GM10266 (cell line): ENCODE data around the gene TSSK2.

Source experiments
- DNase-seq: peaks from one replicate; pipeline ENCODE4 v3.0.0; 2012; ENCODE audit errors: extremely low spot score
- TF ChIP-seq, protein P1 (sequence below): IDR thresholded peaks from 2 replicates; pipeline ENCODE4 v1.5.1; 2012; ENCODE audit warnings: mild to moderate bottlenecking, low read depth; ENCODE audit not compliant: control insufficient read depth, insufficient read depth; ENCODE audit errors: missing control alignments

TSSK2 gene

DNA sequence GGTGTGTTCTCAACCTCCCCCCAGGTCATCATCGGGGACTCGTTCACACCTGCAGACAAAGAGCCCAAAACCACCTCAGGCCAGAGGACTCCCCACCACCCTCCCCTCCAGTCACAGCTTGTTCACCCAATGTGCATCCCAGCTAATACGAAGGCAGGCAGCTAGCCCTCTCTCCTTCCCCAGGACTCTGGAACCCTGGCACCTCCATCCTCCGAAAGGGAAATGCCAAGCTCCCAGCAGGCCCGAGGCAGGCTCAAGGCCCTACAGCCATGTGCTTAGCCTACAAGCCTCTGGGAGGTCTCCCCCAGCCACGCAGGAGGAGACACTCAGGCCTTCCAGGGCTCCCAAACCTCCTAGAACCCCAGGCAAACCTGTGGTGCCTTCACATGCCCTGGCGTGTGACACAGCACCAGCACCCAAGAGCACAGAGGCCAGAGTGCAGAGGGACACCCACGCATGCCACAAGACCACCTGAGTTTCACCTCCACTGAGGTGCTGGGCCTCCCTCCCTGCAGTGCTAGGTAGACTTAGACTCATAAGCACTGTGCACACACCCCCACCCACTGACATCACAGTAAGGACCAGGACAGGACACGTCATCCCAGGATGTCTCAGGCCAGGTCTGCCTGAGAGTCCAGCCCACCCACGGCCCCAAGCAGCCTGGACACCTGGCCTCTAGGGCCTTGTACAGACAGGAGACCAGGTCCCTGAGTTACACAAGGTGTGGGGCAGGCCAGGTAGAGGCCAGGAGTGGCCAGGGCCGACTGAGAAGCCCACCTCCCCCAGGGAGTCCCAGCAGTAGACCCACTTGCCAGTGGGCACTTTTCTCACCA lies 6.5 kb downstream of the TSSK2 start:
- no peak for DNase-seq
- TF ChIP-seq, protein P1, sequence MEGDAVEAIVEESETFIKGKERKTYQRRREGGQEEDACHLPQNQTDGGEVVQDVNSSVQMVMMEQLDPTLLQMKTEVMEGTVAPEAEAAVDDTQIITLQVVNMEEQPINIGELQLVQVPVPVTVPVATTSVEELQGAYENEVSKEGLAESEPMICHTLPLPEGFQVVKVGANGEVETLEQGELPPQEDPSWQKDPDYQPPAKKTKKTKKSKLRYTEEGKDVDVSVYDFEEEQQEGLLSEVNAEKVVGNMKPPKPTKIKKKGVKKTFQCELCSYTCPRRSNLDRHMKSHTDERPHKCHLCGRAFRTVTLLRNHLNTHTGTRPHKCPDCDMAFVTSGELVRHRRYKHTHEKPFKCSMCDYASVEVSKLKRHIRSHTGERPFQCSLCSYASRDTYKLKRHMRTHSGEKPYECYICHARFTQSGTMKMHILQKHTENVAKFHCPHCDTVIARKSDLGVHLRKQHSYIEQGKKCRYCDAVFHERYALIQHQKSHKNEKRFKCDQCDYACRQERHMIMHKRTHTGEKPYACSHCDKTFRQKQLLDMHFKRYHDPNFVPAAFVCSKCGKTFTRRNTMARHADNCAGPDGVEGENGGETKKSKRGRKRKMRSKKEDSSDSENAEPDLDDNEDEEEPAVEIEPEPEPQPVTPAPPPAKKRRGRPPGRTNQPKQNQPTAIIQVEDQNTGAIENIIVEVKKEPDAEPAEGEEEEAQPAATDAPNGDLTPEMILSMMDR: no peak

DNA sequence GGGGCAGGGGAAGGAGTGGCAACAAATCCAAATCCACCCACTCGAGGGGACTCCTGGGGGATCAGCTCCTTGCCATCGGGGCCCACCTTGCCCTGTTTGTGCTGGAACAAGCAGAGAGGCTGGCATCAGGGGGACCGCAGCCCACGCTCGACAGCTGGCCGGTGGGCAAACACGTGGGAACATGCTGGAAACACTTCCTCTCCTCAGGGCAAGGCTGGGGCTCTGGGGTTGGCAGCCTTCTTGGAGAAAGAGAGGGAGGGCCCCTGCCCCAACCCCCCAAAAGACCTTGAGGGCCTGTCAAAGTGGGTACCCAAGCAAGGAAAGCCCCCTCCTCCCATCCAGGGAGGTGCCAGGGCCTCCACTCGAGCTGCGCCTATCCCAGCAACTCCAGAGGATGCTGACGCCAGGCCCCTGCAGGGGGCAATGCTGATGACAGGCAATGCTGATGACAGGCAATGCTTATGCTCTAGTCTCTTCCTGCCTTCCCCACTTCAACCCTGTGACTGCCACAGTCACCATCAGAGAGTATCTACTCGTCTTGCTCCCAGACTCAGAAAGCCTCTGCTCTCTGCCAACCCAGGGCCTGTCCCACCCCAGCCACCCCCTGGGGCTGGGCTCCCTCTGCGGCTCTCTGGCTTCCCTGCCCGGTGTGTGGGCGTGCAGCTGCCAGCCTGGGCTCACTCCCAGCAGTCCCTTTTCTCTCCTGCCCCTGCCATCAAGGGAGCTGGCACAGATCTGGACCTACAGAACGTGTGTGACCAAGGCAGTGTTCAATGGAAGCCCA lies 7.3 kb downstream of the TSSK2 start:
- TF ChIP-seq, protein P1: no peak
- no peak for DNase-seq

DNA sequence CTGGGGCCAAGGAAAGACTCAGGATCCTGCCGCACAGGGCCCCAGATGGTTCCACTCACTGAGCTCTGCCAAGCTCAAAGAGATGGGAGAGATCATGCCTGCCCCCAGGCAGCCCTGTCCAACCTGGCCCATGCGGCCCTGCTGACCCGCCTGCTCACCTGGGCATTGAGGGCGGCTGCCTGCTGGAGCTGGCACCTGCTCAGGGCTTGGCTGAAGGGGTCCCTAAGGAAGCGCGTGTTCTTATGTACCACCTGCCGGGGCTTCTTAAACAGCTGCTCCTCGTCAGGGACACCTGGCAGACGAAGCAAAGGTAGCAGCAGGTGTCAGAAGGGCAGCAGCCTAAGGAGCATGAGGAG lies 7.9 kb downstream of the TSSK2 start:
- DNase-seq: no peak
- TF ChIP-seq, protein P1: no peak

DNA sequence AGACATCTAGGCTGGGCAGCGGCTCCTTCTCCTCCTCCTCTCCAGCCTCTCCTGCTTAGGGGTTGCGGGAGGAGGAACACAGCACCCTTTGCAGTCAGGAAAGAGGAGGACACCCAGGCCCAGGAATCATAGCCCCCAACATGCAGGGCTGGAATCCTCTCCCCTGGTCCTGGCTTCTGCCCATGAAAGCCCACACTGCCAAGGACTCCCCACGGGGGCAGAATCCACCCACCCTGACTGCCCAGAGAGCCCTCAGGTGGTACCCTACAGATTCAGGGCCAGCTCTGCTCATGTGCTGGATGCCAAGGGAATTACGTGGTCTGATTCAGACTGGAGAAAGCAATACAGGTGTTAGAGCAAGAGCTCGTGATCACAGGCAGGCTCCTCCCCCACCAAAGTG lies 8.9 kb downstream of the TSSK2 start:
- TF ChIP-seq, protein P1: no peak
- no peak for DNase-seq

DNA sequence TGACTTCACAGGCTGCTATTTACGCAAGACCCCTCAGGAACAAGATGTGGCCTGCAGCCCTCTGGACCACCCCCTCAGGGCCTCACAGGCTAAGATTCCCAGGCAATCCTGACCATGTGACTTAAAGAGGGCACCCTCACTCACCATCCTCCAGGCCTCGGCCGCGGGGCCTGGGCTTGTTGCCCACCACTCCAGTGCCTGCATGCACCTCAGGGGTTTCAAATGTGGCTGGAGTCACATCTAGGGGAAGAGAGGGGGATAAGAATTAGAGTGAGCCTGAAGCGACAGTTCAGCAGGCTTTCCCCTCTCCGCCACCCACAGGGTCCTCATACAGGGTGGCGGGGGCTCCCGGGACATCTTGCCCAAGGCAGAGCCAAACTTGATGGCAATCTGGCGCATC lies 11.3 kb downstream of the TSSK2 start:
- no peak for DNase-seq
- TF ChIP-seq, protein P1: no peak

DNA sequence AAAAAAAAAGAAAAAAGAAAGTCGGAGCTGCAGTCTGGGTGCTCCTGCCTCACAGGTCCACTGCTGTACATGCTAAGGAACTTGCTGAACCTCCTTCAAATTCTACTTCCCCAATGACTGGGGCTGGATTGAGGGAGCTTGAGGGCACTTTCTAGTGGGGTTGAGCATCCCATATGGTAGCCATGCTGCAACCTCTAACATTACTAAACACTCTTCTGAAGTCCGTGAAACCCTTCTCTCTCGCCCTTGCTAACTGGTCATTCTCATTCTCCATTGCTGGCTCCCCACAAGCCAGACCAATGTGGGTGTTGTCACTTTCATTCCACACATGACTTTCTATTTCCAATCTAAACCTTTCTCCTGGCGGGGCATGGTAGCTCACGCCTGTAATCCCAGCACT lies 12.1 kb downstream of the TSSK2 start:
- TF ChIP-seq, protein P1: no peak
- no peak for DNase-seq

DNA sequence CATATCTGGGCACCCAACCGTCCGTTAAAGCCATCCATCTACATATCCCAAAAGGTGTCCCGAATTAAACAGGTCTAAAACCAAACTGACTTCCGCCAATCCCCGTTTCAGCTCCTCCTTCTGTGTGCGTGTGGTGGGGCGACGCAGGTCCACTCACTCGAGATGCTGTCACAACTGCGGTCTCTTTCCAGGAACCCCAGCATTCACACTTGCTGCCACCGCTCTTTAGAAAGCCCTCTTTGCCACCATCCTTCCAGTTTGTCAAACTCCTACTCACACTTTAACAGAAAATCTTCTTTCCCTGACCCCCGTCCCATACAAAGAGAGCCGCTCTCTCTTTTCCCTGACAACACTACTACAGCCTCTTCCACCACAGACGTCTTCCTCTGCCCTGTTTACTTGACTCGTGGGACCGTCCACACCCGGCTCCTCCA lies 12.9 kb downstream of the TSSK2 start:
- no peak for DNase-seq
- TF ChIP-seq, protein P1: no peak
